Muscle layer of colon (tissue), 2 donors: ENCODE measurements around the gene ZMYM4.

ENCODE experiments used
- H3K27ac ChIP-seq: one replicate; pipeline ENCODE4 v1.7.0; 2013; ENCODE audit warnings: low read depth, mild to moderate bottlenecking, low read length, moderate library complexity
- H3K27me3 ChIP-seq, 2 donors: one replicate each; pipeline ENCODE4 v1.7.0; 2013; ENCODE audit warnings: low read length in 2 of 2, mild to moderate bottlenecking in 2 of 2; ENCODE audit not compliant: insufficient read depth in 2 of 2, control insufficient read depth in 1 of 2
- H3K36me3 ChIP-seq: one replicate; pipeline ENCODE4 v1.7.0; 2013; ENCODE audit warnings: mild to moderate bottlenecking, low read length; ENCODE audit not compliant: insufficient read depth
- H3K4me1 ChIP-seq: one replicate; pipeline ENCODE4 v1.7.0; 2013; ENCODE audit warnings: mild to moderate bottlenecking, low read length; ENCODE audit not compliant: insufficient read depth
- H3K4me3 ChIP-seq, 2 donors: one replicate each; pipeline ENCODE4 v1.7.0; 2013; ENCODE audit warnings: low read length in 2 of 2, low read depth in 1 of 2, mild to moderate bottlenecking in 1 of 2, moderate library complexity in 1 of 2
- H3K9ac ChIP-seq: one replicate; pipeline ENCODE4 v1.7.0; 2013; ENCODE audit warnings: low read length
- H3K9me3 ChIP-seq: one replicate; pipeline ENCODE4 v1.7.0; 2013; ENCODE audit warnings: mild to moderate bottlenecking, low read length
- donor health status: abdominal sarcoma.
- donor health status: Adenocarcinoma of cecum.

Gene ZMYM4

GRCh38 chr1:35279555-35279904 is 11.0 kb downstream of the ZMYM4 start:
- Histone ChIP-seq H3K27me3 (no peaks in the 10 kb centered on the region), H3K36me3 (no peaks in the 10 kb centered on the region), H3K9ac (no peak overlapping the region), H3K27ac (no peak overlapping the region), H3K9me3 (no peaks in the 10 kb centered on the region), H3K4me1 (peaks cover 4% of the 10 kb centered on the region), H3K4me3 (no peak overlapping the region)

GRCh38 chr1:35280006-35280405 is 11.5 kb downstream of the ZMYM4 start:
- Histone ChIP-seq H3K36me3 (no peaks in the 10 kb centered on the region), H3K9ac (no peak overlapping the region), H3K4me3 (no peak overlapping the region), H3K4me1 (peaks cover 4% of the 10 kb centered on the region), H3K27me3 (no peaks in the 10 kb centered on the region), H3K9me3 (no peaks in the 10 kb centered on the region), H3K27ac (no peak overlapping the region)

GRCh38 chr1:35281565-35281964 is 13.1 kb downstream of the ZMYM4 start:
- Histone ChIP-seq H3K4me1 (no peaks in the 10 kb centered on the region), H3K9me3 (no peaks in the 10 kb centered on the region), H3K9ac (no peak overlapping the region), H3K36me3 (no peaks in the 10 kb centered on the region), H3K27me3 (no peaks in the 10 kb centered on the region), H3K27ac (no peak overlapping the region), H3K4me3 (no peak overlapping the region)

GRCh38 chr1:35282172-35282571 is 13.7 kb downstream of the ZMYM4 start:
- no peaks in the 10 kb centered on the region for H3K36me3 ChIP-seq
- H3K4me1 ChIP-seq = no peaks in the 10 kb centered on the region
- no peak overlapping the region for H3K27ac ChIP-seq
- no peaks in the 10 kb centered on the region for H3K9me3 ChIP-seq
- H3K9ac ChIP-seq = no peak overlapping the region
- no peaks in the 10 kb centered on the region for H3K27me3 ChIP-seq
- no peak overlapping the region for H3K4me3 ChIP-seq

- H3K27ac ChIP-seq = no peak overlapping the region
- H3K4me3 ChIP-seq = no peak overlapping the region
- no peaks in the 10 kb centered on the region for H3K9me3 ChIP-seq
- no peaks in the 10 kb centered on the region for H3K27me3 ChIP-seq
- H3K36me3 ChIP-seq = no peaks in the 10 kb centered on the region
- no peak overlapping the region for H3K9ac ChIP-seq
- peaks cover 17% of the 10 kb centered on the region for H3K4me1 ChIP-seq
Observed at GRCh38 chr1:35284852-35285251, 16.3 kb downstream of the ZMYM4 start.

- Histone ChIP-seq H3K4me1 (peaks cover 17% of the 10 kb centered on the region), H3K27me3 (no peaks in the 10 kb centered on the region), H3K4me3 (no peak overlapping the region), H3K9me3 (no peaks in the 10 kb centered on the region), H3K9ac (no peak overlapping the region), H3K27ac (no peak overlapping the region), H3K36me3 (no peaks in the 10 kb centered on the region)
Observed at GRCh38 chr1:35285771-35286606, 17.5 kb downstream of the ZMYM4 start.

- Histone ChIP-seq H3K4me3 (no peak overlapping the region), H3K27ac (peak overlapping the region; percentile 10), H3K9ac (no peak overlapping the region), H3K4me1 (peaks cover 17% of the 10 kb centered on the region), H3K36me3 (no peaks in the 10 kb centered on the region), H3K27me3 (no peaks in the 10 kb centered on the region), H3K9me3 (no peaks in the 10 kb centered on the region)
Observed at GRCh38 chr1:35287807-35288640, 19.5 kb downstream of the ZMYM4 start.

GRCh38 chr1:35288761-35289160 is 20.3 kb downstream of the ZMYM4 start:
- Histone ChIP-seq H3K9me3 (no peaks in the 10 kb centered on the region), H3K4me1 (peaks cover 17% of the 10 kb centered on the region), H3K27me3 (no peaks in the 10 kb centered on the region), H3K9ac (no peak overlapping the region), H3K4me3 (no peak overlapping the region), H3K27ac (no peak overlapping the region), H3K36me3 (no peaks in the 10 kb centered on the region)

GRCh38 chr1:35290452-35290851 is 21.9 kb downstream of the ZMYM4 start:
- H3K4me1 ChIP-seq = peaks cover 17% of the 10 kb centered on the region
- H3K27ac ChIP-seq = no peak overlapping the region
- no peak overlapping the region for H3K9ac ChIP-seq
- H3K36me3 ChIP-seq = no peaks in the 10 kb centered on the region
- no peaks in the 10 kb centered on the region for H3K9me3 ChIP-seq
- no peak overlapping the region for H3K4me3 ChIP-seq
- no peaks in the 10 kb centered on the region for H3K27me3 ChIP-seq

- Histone ChIP-seq H3K27me3 (no peaks in the 10 kb centered on the region), H3K9me3 (no peaks in the 10 kb centered on the region), H3K4me3 (no peak overlapping the region), H3K4me1 (no peaks in the 10 kb centered on the region), H3K27ac (no peak overlapping the region), H3K36me3 (no peaks in the 10 kb centered on the region), H3K9ac (no peak overlapping the region)
Observed at GRCh38 chr1:35294809-35295208, 26.3 kb downstream of the ZMYM4 start.

GRCh38 chr1:35297886-35298285 is 29.4 kb downstream of the ZMYM4 start:
- Histone ChIP-seq H3K9me3 (no peaks in the 10 kb centered on the region), H3K9ac (no peak overlapping the region), H3K27ac (no peak overlapping the region), H3K4me3 (no peak overlapping the region), H3K27me3 (no peaks in the 10 kb centered on the region), H3K4me1 (peaks cover 6% of the 10 kb centered on the region), H3K36me3 (no peaks in the 10 kb centered on the region)
